HG02642 (cell line): ENCODE results near the gene EPB41L4B.
A peak's percentile ranks its signal among the peaks of the same experiment; 100 is the strongest.

Experiments used
- ATAC-seq: cut with Tn5 transposase; IDR thresholded peaks from one replicate; pipeline ENCODE4 v1.9.1; 2021; ENCODE audit warnings: mild to moderate bottlenecking; ENCODE audit not compliant: unreplicated experiment, poor library complexity

Gene EPB41L4B

GRCh38 chr9:109214414-109214813, 106.4 kb downstream of the EPB41L4B start:
- no peak for ATAC-seq

- no peak for ATAC-seq
These were observed 107.4 kb downstream of the EPB41L4B start for GRCh38 chr9:109213285-109214121.

- no peak for ATAC-seq
These were observed 108.1 kb downstream of the EPB41L4B start for GRCh38 chr9:109212768-109213167.

GRCh38 chr9:109206670-109207069, 114.2 kb downstream of the EPB41L4B start:
- ATAC-seq: no peak

- no peak for ATAC-seq
These were observed 115.3 kb downstream of the EPB41L4B start for GRCh38 chr9:109205526-109205925.

- ATAC-seq: no peak
These were observed 117.0 kb downstream of the EPB41L4B start for GRCh38 chr9:109203761-109204360.

GRCh38 chr9:109199676-109200075, 121.2 kb downstream of the EPB41L4B start:
- no peak for ATAC-seq

GRCh38 chr9:109198736-109199382, 122.0 kb downstream of the EPB41L4B start:
- ATAC-seq: no peak

- no peak for ATAC-seq
These were observed 126.8 kb downstream of the EPB41L4B start for GRCh38 chr9:109193974-109194556.

GRCh38 chr9:109192732-109193361, 128.0 kb downstream of the EPB41L4B start:
- ATAC-seq: no peak

GRCh38 chr9:109191746-109192145, 129.1 kb downstream of the EPB41L4B start:
- ATAC-seq: no peak

- no peak for ATAC-seq
These were observed 130.7 kb downstream of the EPB41L4B start for GRCh38 chr9:109190151-109190550.

- no peak for ATAC-seq
These were observed 133.9 kb downstream of the EPB41L4B start for GRCh38 chr9:109186857-109187520.

- ATAC-seq: peak; percentile 58
These were observed 137.7 kb downstream of the EPB41L4B start for GRCh38 chr9:109182940-109183798.

- ATAC-seq: no peak
These were observed 138.3 kb downstream of the EPB41L4B start for GRCh38 chr9:109182550-109182939.

- peak; percentile 69 for ATAC-seq
These were observed 139.6 kb downstream of the EPB41L4B start for GRCh38 chr9:109181284-109181683.

GRCh38 chr9:109179801-109180523, 140.9 kb downstream of the EPB41L4B start:
- ATAC-seq: no peak

- ATAC-seq: no peak
These were observed 143.9 kb downstream of the EPB41L4B start for GRCh38 chr9:109176963-109177362.
